ENCODE measurements around the gene NOL6. TPM values are rescaled to one million over a fixed set of nuclear protein-coding genes. Genes with fewer than 3 reads are reported as not detected.
"Not testable (repeated sequence)": the region's sequence is repeated elsewhere in the genome, so short reads cannot be mapped to it uniquely, and the experiment has no call there.

NOL6 gene
- total RNA-seq, 1 experiment from 2014 or later, result 33.8 TPM

DNA sequence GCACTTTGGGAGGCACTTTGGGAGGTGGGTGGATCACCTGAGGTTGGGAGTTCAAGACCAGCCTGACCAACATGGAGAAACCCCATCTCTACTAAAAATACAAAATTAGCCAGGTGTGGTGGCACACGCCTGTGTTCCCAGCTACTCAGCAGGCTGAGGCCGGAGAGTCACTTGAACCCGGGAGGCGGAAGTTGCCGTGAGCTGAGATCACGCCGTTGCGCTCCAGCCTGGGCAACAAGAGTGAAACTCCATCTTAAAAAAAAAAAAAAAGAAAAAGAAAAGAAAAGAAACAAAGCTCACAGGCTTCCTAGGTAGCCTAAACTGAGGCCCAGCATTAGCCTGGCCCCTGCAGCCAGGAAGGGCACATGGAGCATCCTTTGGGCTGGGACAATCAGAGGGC is 18.3 kb downstream of the NOL6 start:
- in situ Hi-C loops (cut with HindIII; ENCODE audit: low sequenced_read_pairs); DNase-seq (ENCODE audit: low spot score): not testable (repeated sequence)

DNA sequence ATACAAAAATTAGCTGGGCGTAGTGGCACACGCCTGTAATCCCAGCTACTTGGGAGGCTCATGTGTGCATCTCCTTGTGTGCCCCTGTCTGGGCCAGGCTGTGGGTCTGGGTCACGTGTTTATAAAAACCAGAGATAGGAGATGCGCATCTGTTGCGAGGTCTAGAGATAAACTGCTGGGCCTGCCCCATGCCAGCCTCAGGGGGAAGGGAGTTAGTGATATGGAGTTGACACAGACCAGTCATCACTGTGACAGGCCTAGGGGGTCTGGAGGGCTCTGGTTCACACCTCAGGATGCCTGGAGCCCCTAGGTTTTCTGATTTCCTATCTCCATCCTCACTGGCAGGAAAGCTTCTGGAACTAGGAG is 19.1 kb downstream of the NOL6 start:
- in situ Hi-C loops (cut with HindIII; ENCODE audit: low sequenced_read_pairs), result not testable (repeated sequence)

GRCh38 chr9:33453999-33454660 is 19.6 kb downstream of the NOL6 start:
- DNase-seq (ENCODE audit: low spot score), result no peak
- in situ Hi-C loops (cut with HindIII; ENCODE audit: low sequenced_read_pairs), result no loop called here

More for the DNA sequence above, 19.1 kb downstream of the NOL6 start:
- DNase-seq (ENCODE audit: low spot score), result not testable (repeated sequence)

- DNase-seq (ENCODE audit: low spot score), result no peak
- in situ Hi-C loops (cut with HindIII; ENCODE audit: low sequenced_read_pairs), result no loop called here
These were observed 20.4 kb downstream of the NOL6 start for GRCh38 chr9:33453286-33453860.

DNA sequence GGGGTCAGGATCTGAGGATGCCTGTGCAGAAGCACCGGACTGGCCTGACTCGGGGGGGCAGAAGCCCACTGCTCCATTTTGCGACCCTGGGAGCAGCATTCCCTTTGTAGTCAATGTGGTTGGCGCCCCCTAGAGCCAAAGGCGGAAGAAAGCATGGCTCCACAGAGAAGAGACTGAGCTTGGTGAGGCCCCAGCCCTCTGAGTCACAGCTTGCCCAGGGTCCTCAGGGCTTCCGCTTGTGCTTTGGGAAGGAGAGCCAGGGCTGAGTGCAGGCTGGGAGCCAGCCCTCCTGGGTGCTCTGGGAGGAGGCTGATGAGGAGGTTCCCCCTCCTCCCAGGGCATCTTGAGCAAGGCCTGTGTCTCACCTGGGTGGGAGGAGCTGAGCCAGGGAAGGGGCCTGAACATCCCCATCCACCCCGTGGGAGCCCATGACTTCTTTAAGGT is 20.9 kb downstream of the NOL6 start:
- DNase-seq (ENCODE audit: low spot score), result peak; percentile 39
- in situ Hi-C loops (cut with HindIII; ENCODE audit: low sequenced_read_pairs), result no loop called here

DNA sequence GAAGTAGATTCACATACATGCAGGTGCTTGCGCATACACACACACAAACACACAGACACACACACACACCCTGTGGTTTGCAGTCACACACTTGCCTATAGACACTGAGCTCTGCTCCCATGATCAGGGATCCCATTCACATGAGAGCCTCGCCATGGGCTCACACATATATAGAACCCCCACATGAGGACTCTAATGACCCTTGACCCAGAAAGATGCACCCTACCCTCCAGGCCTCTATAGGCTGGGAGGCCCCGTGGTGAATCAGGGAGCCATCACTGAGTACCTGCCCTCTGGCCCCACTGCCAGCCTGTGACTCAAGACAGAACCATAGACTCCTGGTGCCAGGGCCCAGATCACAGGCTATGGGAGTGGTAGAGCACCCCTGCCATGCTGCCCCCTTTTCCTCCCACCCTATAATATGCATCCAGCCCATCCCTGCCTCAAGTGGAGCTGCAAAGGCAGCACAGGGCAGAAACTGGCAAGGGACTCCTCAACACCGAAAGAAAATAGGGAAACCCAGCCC is 23.0 kb downstream of the NOL6 start:
- no peak for DNase-seq (ENCODE audit: low spot score)
- in situ Hi-C loops (cut with HindIII; ENCODE audit: low sequenced_read_pairs), result no loop called here

DNA sequence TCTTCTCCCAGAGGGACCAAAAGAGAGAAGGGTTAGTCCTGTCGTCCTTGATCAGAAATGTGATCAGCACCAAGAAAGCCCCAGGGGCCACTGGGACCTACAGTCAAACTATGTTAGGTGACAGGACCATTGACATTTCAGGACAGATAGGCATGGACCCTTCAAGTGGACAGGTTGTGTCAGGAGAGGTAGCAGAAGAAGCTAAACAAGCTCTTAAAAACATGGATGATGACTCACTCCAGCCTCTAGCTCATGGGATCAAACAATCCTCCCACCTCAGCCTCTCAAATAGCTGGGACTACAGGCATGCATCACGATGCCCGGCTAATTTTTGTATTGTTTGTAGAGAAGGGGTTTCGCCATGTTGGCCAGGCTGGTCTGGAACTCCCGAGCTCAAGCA is 24.0 kb downstream of the NOL6 start:
- no peak for DNase-seq (ENCODE audit: low spot score)
- in situ Hi-C loops (cut with HindIII; ENCODE audit: low sequenced_read_pairs), result no loop called here

GRCh38 chr9:33447799-33448553 is 25.7 kb downstream of the NOL6 start:
- no peak for DNase-seq (ENCODE audit: low spot score)
- in situ Hi-C loops (cut with HindIII; ENCODE audit: low sequenced_read_pairs), result no loop called here

- in situ Hi-C loops (cut with HindIII; ENCODE audit: low sequenced_read_pairs), result no loop called here
- DNase-seq (ENCODE audit: low spot score), result peak; percentile 50
These were observed 26.6 kb downstream of the NOL6 start, which contains the start of gene AQP3 for GRCh38 chr9:33446946-33447798. Gene AQP3, minus strand, starts transcription at chr9:33447593. Its CDS starts 63 bp downstream, at chr9:33447530.

GRCh38 chr9:33446240-33446945 is 27.3 kb downstream of the NOL6 start:
- in situ Hi-C loops (cut with HindIII; ENCODE audit: low sequenced_read_pairs), result no loop called here
- DNase-seq (ENCODE audit: low spot score), result peak; percentile 16

DNA sequence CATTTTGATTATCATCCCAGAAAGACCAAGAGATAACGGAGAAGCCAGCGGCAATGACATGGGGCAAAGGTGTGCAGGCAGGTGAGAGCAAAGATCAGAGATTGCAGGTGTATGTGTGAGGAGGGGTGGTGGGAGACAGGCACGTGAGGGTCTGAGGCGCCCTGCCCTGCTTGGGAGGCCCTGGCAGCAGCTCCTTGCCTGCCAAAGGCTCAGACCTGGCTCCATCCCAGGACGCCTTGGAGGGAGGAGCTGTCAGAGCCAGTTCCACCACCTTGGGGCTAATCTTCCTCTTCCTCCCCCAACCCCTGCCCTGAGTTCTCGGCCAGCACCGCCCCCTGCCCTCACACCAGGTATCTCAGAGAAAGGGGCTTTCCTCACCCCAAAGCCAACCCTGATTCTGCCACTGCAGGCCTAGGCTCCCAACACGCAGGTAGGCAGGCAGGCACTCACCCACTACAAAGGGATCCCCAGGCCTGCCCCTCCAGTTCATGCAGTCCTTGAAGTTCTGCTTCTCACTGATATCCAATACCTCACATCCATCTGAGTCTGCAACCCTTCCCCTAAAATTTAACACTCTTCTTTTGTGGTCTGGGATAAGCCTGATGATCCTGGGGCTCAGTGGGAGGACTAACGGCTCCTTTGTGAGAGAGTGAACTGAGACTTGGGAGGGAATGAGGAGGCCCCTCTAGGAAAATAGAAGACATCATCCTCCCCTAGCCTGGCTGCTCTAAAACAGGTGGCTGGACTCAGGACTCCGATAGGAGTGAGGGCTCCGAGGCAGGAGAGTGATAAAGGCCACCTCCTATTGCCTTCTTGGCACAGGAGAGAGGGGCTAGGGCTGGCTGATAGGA is 28.1 kb downstream of the NOL6 start:
- in situ Hi-C loops (cut with HindIII; ENCODE audit: low sequenced_read_pairs), result no loop called here

GRCh38 chr9:33443464-33444154 is 30.1 kb downstream of the NOL6 start:
- no peak for DNase-seq (ENCODE audit: low spot score)
- in situ Hi-C loops (cut with HindIII; ENCODE audit: low sequenced_read_pairs), result no loop called here

More for the DNA sequence above, 28.1 kb downstream of the NOL6 start:
- DNase-seq (ENCODE audit: low spot score), result no peak

DNA sequence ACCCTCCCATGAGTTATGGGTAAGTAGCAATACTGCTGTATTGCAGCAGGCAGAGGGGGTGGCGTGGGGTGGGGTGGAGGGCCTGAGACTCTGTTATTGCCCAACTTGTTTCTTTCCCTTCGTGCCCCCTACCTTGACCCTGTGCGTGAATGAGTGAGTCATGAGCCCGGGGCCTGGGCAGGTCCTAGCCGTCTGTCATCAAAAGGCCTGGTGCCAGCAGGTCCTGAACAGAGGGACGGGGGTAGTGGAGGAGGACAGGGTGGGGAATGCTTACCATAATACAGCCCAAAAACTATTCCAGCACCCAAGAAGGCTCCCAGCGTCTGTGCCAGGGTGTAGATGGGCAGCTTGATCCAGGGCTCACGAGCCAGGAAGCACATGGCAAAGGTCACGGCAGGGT is 30.7 kb downstream of the NOL6 start:
- in situ Hi-C loops (cut with HindIII; ENCODE audit: low sequenced_read_pairs), result no loop called here
- no peak for DNase-seq (ENCODE audit: low spot score)

GRCh38 chr9:33442125-33442524 is 31.6 kb downstream of the NOL6 start:
- in situ Hi-C loops (cut with HindIII; ENCODE audit: low sequenced_read_pairs), result no loop called here
- no peak for DNase-seq (ENCODE audit: low spot score)

DNA sequence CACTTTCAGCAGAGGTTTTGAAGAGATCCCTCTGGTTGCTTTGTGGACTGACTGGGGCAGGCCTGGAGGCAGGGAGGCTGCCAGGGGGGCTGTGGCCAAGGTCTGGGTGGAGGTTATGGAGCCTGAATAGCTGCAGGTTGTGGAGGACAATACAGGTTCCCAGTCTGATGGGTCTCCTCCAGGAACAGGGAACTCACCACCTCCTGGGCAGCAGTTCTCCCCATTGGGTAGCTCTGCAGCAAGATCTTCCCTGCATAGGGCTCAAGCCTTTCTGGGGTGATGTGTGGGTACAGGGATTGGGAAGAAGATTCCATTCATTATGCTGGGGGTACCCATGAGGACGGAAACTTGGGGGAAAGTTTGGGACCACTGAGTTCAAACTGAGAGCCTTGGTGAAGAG is 33.1 kb downstream of the NOL6 start:
- DNase-seq (ENCODE audit: low spot score), result no peak
- in situ Hi-C loops (cut with HindIII; ENCODE audit: low sequenced_read_pairs), result no loop called here

DNA sequence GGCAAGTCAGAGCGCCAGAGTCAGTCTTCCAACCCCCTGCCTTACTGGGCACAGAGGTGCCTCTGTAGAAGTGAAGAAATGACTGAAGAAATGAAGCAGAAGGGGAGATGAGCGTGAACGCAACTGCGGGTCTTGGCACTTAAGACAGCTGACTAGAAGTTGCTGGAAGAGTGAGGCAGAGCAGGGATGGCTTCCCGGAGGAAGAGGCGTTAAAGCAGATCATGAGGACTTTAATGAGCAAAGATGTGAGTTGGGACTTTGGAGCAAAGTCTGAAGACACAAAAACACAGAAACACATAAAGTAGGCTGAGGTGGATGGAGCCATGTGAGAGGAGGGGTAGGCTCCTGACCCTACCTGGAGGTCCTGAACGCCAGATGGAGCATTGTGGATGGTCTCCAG is 33.5 kb downstream of the NOL6 start:
- in situ Hi-C loops (cut with HindIII; ENCODE audit: low sequenced_read_pairs), result no loop called here
- DNase-seq (ENCODE audit: low spot score), result no peak

DNA sequence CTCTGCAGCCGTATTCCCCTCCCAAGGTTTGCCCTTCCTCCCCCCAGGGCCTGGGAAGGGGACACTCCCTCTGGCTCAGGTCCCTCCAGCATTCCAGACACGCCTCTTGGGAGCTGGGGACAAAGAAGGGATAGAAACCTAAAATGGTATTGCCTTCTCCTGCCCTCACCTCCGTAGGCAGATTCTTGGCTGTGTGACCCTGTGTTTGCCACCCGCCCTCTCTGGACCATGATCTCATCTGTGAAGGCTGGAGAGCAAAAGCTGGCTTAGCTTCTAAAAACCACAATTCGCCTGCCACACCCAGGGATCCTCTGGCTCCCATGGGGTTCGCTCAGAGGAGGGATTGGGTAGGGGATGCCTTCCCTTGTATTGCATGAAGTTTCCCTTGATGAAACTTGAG is 34.0 kb downstream of the NOL6 start:
- no peak for DNase-seq (ENCODE audit: low spot score)
- in situ Hi-C loops (cut with HindIII; ENCODE audit: low sequenced_read_pairs), result no loop called here
